Omental fat pad (tissue), 4 donors: ENCODE results near the gene GFM1. TPM values are rescaled to one million over a fixed set of nuclear protein-coding genes. Genes with fewer than 3 reads are reported as not detected.
A peak's percentile ranks its signal among the peaks of the same experiment; 100 is the strongest.

ENCODE experiments used
- ATAC-seq: fragments of 150-250 bp; one replicate; pipeline ENCODE4 v1.9.1; 2016; ENCODE audit warnings: mild to moderate bottlenecking, moderate library complexity; ENCODE audit not compliant: low FRiP score
- DNase-seq: peaks from one replicate; pipeline ENCODE4 v3.0.0-alpha.2; 2019; ENCODE audit warnings: low spot score
- CTCF ChIP-seq, 3 donors: fragments of 450-650 bp; IDR thresholded peaks; one replicate each; pipeline ENCODE4 v1.5.1; 2016 to 2017; ENCODE audit warnings: antibody characterized with exemption in 3 of 3, mild to moderate bottlenecking in 3 of 3, moderate library complexity in 2 of 3
- total RNA-seq, 4 donors: library from RNA; depleted of rRNA; stranded (reverse); fragments of >200 nt; gene quantifications; one replicate each; pipeline ENCODE4 v1.1.0, GENCODE V29; 2016

GFM1 gene
- total RNA-seq, 4 donors from 2014 or later, result 45.4 to 91.4 (median 60.0) TPM

- ATAC-seq (no peak), DNase-seq (no peak)
- no peak for TF ChIP-seq CTCF (IDR thresholded peaks at IDR 0.05)
Measured at GRCh38 chr3:158723991-158724390, 79.7 kb downstream of the GFM1 start.

DNA sequence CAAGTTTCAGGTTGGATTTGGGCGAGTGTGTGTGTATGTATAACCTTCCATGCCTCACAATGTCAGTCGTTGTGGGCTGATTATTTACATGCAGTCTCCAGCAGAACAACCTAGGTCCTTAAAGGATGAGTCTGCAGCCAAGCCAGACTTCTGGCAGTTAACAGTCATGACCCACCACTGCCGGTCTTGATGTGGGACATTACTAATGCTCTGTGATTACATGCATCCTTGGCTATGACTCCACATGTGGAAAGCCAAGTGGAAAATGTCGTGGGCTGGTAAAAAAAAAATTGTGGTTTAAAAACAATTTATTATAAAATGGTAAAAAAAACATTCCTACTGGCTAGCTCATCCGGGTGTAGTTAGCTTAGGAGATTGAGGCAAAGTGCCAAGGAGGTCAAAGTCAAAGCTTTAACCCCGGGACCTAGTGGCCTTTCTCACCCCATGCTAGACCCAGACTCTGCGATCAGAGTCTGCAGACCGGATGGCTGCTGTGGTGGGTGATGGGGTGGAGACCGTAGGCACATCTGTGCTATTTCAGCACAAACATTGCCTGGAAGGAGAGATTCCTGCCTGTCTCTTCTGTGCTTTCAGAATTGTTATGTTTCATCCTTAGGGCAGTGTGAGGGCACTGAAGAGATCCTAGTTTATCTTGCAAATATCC is 81.2 kb downstream of the GFM1 start:
- TF ChIP-seq CTCF (IDR thresholded peaks at IDR 0.05), result no peak
- peak; percentile 80 for ATAC-seq
- no peak for DNase-seq

DNA sequence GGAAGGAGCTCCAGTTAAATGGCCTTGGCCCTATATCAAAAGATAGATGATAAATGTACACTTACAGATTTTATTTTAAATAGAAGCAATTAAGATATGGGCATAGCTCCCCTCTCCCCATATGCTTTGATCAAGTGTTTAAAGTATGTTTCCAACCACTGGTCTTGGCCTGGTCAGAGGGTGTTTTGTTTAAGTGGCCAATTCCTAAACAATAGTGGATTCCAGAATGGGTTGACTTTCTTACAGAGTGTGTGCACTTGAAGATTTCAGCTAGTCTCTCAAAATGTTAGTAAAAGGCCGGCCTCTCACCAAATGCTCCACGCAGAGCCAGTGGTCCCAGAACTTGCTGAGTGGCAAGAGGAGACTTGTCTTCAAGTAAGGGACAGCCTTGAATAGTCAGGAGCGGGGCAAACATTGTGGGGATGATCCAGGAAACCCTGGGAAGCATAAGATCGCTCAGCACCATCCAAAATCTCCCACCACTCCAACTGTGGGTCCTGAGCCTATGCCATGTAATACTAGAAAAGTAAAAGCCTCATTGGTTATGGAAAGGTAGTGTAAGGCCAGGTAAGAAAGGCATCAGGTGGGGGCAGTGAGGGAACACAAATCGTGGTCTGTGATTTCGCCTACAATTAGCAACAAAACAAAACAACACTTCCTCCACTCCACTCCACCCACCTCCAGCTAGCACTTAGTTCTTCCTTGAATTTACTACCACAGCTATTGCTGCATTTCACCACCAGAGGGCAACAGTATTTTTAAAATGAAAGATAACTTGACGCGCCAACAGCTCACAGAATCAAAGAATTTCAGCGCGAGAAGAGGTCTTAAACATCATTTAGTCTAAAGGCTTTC is 83.1 kb downstream of the GFM1 start:
- peak in 2 of 3 donors; percentile 29 to 60 for TF ChIP-seq CTCF (IDR thresholded peaks at IDR 0.05)
- no peak for DNase-seq
- no peak for ATAC-seq

GRCh38 chr3:158728061-158728377 is 83.7 kb downstream of the GFM1 start:
- no peak for TF ChIP-seq CTCF (IDR thresholded peaks at IDR 0.05)

GRCh38 chr3:158728851-158729250 is 84.5 kb downstream of the GFM1 start:
- no peak for ATAC-seq
- TF ChIP-seq CTCF (IDR thresholded peaks at IDR 0.05), result no peak
- no peak for DNase-seq

More at GRCh38 chr3:158728061-158728377, 83.7 kb downstream of the GFM1 start:
- no peak for ATAC-seq
- DNase-seq, result no peak

GRCh38 chr3:158731486-158731885 is 87.2 kb downstream of the GFM1 start:
- no peak for TF ChIP-seq CTCF (IDR thresholded peaks at IDR 0.05)
- DNase-seq (no peak), ATAC-seq (no peak)
